Measurements from ENCODE around the gene SMYD4.
"Not testable (repeated sequence)": the region's sequence is repeated elsewhere in the genome, so short reads cannot be mapped to it uniquely, and the experiment has no call there.

The SMYD4 gene

DNA sequence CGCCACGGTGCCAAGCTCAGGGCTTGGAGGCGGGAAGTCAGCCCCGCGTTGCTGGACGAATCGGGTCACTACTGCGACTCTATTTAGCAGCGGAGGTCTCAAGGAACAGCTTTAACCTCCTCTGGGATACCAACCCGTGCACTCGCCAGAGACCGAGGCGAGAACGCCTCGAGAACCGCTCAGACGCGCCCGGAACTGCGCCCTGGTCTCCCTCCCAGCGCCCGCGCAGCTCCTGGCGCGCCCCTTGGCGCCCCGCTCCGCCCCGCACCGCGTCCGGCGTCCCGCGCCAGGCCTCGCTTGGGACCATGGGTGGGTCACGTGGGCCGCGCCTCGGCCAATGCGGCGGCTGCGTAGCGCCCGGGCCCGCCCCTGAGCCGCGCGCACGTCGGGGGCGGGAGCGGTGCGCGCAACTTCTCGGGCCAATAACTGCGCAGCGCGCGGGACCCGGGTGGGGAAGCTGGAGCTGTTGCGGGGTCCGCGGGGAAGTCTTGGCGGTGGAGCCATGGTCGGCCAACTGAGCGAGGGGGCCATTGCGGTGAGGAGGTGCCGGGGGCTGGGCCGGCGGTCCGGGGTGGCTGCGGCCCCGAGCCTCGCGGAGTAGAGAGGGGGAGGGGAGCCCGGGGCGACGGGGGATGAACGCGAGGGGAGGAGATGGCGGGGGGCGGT lies at the start of gene SMYD4, which contains the start of gene RPA1:
SMYD4 (minus strand) TSS at position 311 of the 666 bp plus-strand sequence. CDS start 1,908 bp downstream, outside the sequence.
RPA1 (plus strand) TSS at position 414 of the 666 bp plus-strand sequence; CDS start at position 503, 89 bp downstream.
- FAIRE-seq = no peak

DNA sequence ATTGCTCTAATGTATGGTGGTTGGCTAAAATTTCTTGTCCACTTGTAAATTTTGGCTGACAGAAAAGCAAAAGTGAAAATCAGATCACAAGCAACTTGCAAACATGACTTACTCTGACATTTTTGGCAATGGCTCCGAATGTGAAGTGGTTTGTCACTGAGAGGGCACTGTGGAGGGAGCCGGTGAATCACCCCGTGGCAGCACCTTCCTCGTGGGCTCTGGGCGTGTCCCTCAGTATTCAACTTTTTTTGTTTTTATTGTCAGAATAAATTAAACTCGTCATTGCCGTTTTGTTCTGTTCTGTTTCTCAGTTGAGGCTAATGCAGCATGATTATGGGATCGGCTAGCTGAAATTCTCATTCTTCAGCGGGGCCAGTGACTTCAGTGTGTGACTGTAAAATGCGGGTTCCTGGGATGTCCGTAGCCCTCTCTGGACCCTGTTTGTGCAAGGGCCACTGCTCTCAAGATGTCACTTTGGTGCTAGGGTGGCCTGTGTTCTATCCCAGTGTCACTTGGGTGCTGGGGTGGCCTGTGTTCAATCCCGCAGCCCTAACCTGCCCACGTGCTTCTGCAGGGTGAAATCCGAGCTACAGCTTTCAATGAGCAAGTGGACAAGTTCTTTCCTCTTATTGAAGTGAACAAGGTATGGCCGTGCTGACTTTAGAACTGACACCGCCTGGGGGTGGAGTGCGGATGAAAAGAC lies 48.9 kb upstream of the SMYD4 start:
- FAIRE-seq = no peak

DNA sequence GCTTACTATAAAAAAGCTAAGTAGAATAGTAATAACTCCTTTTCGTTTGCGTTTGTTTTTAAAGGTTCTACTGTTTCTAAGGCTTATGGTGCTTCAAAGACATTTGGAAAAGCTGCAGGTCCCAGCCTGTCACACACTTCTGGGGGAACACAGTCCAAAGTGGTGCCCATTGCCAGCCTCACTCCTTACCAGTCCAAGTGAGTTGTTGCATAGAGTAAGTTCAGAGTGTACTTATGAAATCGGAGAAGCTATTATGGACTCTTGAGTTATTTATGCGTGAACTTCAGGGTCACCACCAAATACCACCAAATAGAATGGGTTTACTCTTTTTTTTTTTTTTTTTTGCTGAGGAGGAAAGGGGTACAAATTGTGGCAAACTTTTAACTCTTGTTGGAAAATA lies 45.9 kb upstream of the SMYD4 start:
- FAIRE-seq = no peak

DNA sequence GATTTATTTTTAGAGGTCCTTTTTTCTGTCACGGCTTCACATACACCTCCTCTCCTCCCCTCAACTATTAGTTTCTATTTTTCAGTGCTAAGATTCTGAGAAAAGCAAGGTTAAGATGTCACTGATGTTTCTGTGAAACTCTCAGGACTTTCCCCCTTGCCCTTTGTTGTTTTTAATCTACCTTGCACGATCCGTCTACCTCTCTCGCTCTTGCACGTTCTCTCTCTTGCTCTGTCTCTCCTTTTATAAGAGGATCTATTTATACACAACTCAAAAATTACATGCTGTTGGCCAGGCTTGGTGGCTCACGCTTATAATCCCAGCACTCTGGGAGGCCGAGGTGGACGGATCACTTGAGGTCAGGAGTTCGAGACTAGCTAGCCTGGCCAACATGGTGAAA lies 43.7 kb upstream of the SMYD4 start:
- FAIRE-seq = no peak

- FAIRE-seq = no peak
Measured at GRCh38 chr17:1872976-1873375, 43.3 kb upstream of the SMYD4 start.

GRCh38 chr17:1872254-1872653 lies 42.6 kb upstream of the SMYD4 start:
- no peak for FAIRE-seq

DNA sequence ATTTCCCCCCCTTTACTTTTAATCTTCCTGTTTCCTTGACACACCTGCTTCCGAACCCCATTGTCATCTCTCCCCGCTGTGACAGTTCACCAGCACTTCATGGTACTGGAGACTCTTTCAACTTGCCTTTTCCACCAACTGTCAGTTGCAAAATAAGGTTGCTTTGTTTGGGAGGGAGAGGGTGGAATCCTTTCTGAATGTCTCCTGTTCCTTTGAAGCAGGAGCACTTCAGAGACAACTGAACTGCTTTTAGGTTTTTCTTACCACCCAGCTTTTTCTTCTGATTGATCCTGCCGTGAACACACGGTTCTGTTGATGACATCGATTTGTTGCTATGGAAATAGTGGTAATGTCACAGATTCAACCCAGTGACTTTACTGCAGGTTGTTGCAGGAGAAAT lies 42.1 kb upstream of the SMYD4 start:
- no peak for FAIRE-seq

DNA sequence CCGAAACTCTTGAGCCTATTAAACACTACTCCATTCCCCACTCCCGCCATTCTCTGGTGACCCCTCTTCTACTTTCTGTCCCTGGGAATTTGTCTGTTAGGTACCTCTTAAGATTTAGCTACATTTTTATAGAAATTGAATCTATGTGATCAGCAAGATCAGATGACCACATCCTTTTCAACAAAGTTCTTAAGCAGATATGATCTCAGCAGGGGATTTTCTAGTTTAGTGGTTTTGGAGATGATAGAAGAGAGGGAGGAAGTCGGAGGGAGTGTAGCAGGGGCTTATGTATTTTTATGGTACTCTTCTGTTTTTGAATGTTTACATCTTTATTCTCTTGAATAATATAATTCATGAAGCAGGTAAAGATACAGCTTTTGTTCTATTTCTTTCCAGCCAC lies 40.9 kb upstream of the SMYD4 start:
- FAIRE-seq = no peak

- no peak for FAIRE-seq
Measured at GRCh38 chr17:1868090-1868489, 38.4 kb upstream of the SMYD4 start.

DNA sequence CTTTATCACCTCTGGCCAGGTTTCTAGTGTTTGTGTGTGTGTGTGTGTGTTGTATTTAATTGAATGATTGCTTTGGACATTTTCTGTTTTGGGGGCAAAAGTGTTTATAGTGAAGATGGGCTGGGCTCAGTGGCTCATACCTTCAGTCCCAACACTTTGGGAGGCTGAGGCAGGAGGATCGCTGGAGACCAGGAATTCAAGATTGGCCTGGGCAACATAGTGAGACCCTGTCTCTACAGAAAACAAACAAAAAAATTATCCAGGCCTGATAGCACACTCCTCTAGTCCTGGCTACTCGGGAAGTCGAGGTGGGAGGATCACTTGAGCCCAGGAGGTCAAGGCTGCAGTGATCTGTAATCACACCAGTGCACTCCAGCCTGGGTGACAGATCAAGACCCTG lies 37.6 kb upstream of the SMYD4 start:
- no peak for FAIRE-seq

DNA sequence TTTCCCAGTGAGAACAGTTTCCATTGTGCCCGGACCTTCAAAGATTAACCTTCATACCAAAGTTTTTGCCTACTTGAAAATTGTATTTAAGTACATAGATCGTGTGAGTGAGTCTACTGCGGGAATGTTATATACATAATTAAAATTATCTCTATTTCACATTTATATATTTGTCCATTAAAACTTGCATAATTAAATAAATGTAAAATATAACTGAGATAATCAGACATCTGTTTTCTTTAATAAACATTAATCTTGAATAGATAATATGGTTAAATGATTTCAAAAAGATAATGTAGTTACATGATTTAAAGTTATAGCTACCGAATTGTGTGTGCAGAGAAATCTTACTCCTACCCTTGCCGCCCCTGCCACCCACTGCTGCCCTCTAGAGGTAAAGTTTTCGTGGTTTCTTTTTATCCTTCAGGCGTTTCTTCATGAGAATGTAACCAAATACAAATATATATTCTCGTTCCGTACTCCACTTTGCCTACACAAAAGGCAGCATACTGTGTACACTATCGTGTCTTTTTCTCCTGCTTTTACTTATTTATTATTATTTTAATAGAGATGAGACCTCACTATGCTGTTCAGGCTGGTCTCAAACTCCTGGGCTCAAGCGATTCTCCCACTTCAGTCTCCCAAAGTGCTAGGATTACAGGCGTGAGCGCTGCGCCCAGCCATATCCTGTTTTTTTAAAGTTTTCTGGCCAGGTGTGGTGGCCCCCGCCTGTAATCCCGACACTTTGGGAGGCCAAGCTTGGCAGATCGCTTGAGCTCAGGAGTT lies 35.7 kb upstream of the SMYD4 start:
- FAIRE-seq = peak; percentile 15

DNA sequence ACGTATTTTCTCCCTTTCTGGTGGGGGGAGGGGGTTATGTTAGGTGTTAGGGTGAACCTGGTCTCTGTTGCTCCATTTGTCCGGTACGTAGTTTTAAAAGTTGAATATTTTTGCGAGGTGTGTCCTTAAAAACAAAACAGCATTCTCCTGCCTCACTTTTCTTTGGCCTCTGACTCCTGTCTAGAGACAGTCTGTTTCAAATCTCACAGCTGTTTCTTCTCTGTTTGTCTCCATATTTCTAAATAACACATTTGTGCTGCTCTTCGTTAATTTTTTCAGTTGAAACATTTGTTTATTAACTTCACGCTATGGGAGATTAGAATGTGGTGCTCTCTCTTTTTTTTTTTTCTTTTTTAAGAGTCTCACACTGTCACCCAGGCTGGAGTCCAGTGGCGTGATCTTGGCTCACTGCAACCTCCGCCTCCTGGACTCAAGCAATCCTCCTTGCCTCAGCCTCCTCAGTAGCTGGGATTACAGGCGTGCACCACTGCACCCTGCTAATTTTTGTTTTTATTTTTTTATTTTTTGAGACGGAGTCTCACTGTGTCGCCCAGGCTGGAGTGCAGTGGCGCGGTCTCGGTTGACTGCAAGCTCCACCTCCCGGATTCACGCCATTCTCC lies 31.8 kb upstream of the SMYD4 start:
- FAIRE-seq = no peak

GRCh38 chr17:1860978-1861377 lies 31.3 kb upstream of the SMYD4 start:
- no peak for FAIRE-seq

DNA sequence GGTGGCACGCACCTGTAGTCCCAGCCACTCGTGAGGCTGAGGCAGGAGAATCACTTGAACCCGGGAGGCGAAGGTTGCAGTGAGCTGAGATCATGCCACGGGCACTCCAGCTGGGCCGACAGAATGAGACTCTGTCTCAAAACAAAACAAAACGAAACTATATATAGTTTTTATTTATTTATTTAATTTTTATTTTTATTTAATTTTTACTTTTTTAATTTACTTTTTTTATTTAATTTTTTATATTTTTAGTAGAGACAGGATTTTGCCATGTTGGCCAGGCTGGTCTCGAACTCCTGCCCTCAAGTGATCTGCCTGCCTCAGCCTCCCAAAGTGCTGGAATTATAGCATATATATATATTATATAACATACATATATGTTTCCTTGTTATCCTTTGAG lies 26.8 kb upstream of the SMYD4 start:
- not testable (repeated sequence) for FAIRE-seq

- no peak for FAIRE-seq
Measured at GRCh38 chr17:1853698-1854097, 24.0 kb upstream of the SMYD4 start.

DNA sequence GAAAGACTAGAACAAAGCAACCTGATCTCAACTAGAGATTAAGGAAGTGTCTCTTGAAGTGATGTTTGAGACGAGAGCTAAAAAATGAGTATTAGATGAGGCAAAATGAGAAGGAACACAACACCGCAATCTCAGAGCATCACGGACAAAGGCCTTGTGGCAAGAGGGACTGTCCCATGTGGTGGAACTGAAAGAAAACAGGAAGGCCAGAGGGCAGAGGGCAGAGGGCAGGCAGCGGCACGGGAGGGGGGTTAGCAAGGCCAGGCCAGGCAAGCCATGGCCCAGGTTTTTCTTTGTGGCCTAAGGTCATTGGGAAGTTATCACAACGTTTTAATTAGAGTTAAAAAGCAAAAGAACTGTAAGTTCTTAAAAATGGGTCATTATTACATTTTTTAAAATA lies 22.6 kb upstream of the SMYD4 start:
- FAIRE-seq = no peak

DNA sequence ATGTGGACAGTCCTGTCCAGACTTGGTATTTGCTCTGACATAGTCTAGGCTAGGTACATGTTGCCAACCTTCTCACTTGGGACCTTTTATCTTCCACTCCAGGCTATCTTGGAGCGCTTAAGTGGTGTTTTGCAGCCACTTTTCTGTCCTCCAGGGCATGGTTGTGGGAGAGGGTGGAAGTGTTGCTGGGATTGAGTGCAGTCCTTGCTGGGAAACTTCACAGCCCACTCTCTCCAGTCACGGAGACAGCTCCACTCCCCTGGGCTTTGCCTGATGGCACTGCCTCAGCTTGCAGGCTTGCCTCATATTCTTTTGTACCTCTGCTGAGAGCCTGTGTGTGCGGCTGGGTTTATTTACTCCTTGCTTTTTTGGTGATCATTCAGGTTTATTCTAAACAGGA lies 17.5 kb upstream of the SMYD4 start:
- FAIRE-seq = no peak

DNA sequence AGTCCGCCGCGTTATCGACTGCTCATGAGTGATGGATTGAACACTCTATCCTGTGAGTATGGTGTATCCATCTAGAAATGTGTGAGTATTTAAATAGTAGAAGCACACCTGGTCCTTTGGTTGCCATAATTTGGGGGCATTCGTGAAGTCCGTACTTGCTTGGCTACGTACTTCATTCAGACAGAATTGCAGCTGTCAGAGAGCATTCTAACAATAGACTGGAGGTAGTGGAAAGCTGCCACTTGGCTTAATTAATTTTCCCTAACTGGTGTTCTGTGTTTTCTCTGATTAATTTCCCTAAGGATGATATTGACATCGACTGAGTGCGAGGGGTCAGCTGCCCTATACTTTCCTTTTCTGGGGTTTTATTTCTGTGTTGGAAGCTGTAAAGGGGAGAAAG lies 14.2 kb upstream of the SMYD4 start:
- FAIRE-seq = no peak

- FAIRE-seq = no peak
Measured at GRCh38 chr17:1839516-1839915, 9.8 kb upstream of the SMYD4 start.

- no peak for FAIRE-seq
Measured at GRCh38 chr17:1834380-1835149, 4.9 kb upstream of the SMYD4 start.

- no peak for FAIRE-seq
Measured at GRCh38 chr17:1830288-1830687, 586 bp upstream of the SMYD4 start.

DNA sequence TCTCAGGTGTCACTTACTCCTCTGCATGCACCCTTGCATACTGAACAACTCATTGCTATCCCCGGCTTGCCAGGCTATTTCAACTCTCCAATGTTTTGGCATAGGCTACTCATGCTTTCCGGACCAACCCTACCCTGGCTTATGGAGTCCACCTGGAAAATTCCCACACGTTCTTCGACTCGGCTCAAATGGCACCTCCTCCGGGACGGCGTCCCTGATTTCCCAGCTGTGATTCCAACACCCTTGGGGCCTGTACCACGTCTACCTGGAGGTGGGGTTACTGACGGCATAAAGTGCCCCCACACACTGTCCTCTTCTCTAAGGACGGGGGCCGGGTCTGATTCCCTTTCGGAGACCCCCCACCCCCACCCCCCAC lies 498 bp downstream of the SMYD4 start:
- FAIRE-seq = no peak
